B cell (primary cell): ENCODE data around the gene GRAP. TPM values are rescaled to one million over a fixed set of nuclear protein-coding genes. Genes with fewer than 3 reads are reported as not detected.

ENCODE experiments used
- ATAC-seq: fragments of 200-7000 bp; cut with Tn5 transposase; one replicate; pipeline ENCODE4 v1.10.0; 2021; ENCODE audit warnings: low read depth, mild to moderate bottlenecking, moderate number of reproducible peaks, moderate library complexity
- CTCF ChIA-PET: fragments of 350-600 bp; sonication (Branson Sonifier 250); formaldehyde crosslinking; loops from one replicate; lab custom pipeline; 2021; ENCODE audit warnings: antibody characterized with exemption, inconsistent platforms; lab: Charles Lee
- POLR2A ChIA-PET: fragments of 350-600 bp; sonication (Branson Sonifier 250); formaldehyde crosslinking; loops from one replicate; lab custom pipeline; 2021; ENCODE audit warnings: antibody characterized with exemption; lab: Charles Lee
- DNase-seq: peaks from one replicate; pipeline ENCODE4 v3.0.0; 2013
- H2AFZ ChIP-seq: 2 replicates; pipeline ENCODE4 v1.6.1; 2012; ENCODE audit warnings: mild to moderate bottlenecking, low read depth, low read length; ENCODE audit not compliant: insufficient read depth, poor library complexity, severe bottlenecking
- H3K27ac ChIP-seq, 2 donors: 1 replicate in 1 of 2; 2 replicates in 1 of 2; pipeline ENCODE4 v1.5.1; 2012 to 2013; ENCODE audit warnings: low read length in 2 of 2, mild to moderate bottlenecking in 2 of 2, moderate library complexity in 1 of 2
- H3K27me3 ChIP-seq, 4 experiments: fragments of 200-600 bp in 1 of 4; sonication (generic) in 1 of 4; replicated peaks in 1 of 4; 1 replicate in 2 of 4; 2 replicates in 2 of 4; pipeline versions ENCODE4 v1.6.1 to v1.7.0; 2013 to 2016; ENCODE audit warnings: low read length in 3 of 4, mild to moderate bottlenecking in 2 of 4, mixed read lengths in 1 of 4, moderate library complexity in 1 of 4; ENCODE audit not compliant: insufficient read depth in 4 of 4, control insufficient read depth in 3 of 4; ENCODE audit errors: control extremely low read depth in 1 of 4
- H3K36me3 ChIP-seq, 2 experiments: replicated peaks in 1 of 2; 1 replicate in 1 of 2; 2 replicates in 1 of 2; pipeline versions ENCODE4 v1.6.1 to v1.7.1; 2013; ENCODE audit warnings: low read length in 1 of 2; ENCODE audit not compliant: insufficient read depth in 2 of 2, control insufficient read depth in 1 of 2; ENCODE audit errors: control extremely low read depth in 1 of 2, extremely low read depth in 1 of 2
- H3K4me1 ChIP-seq, 2 donors: fragments of 200-600 bp in 1 of 2; sonication (generic) in 1 of 2; 1 replicate in 1 of 2; 2 replicates in 1 of 2; pipeline versions ENCODE4 v1.5.1 to v1.6.1; 2013 to 2017; ENCODE audit warnings: low read length in 2 of 2; ENCODE audit not compliant: control insufficient read depth in 2 of 2, insufficient read depth in 2 of 2
- H3K4me2 ChIP-seq: replicated peaks from 2 replicates; pipeline ENCODE3; 2012; ENCODE audit warnings: mild to moderate bottlenecking, low read depth, low read length; ENCODE audit not compliant: poor library complexity, severe bottlenecking
- H3K4me3 ChIP-seq, 5 experiments: fragments of 200-600 bp in 1 of 5; sonication (generic) in 1 of 5; 1 replicate in 3 of 5; 2 replicates in 2 of 5; pipeline versions ENCODE4 v1.5.1 to v1.7.0; 2011 to 2016; ENCODE audit warnings: low read length in 4 of 5, mild to moderate bottlenecking in 4 of 5, low read depth in 2 of 5, control low read depth in 1 of 5, moderate library complexity in 1 of 5; ENCODE audit not compliant: insufficient read depth in 1 of 5; ENCODE audit errors: control extremely low read depth in 1 of 5, extremely low read depth in 1 of 5
- H3K79me2 ChIP-seq: fragments of 200-600 bp; sonication (generic); one replicate; pipeline ENCODE4 v1.6.0; 2016; ENCODE audit warnings: low read length; ENCODE audit not compliant: control insufficient read depth, insufficient read depth
- H3K9ac ChIP-seq: fragments of 200-600 bp; sonication (generic); 2 replicates; pipeline ENCODE4 v1.6.1; 2017; ENCODE audit warnings: mild to moderate bottlenecking, low read length, moderate library complexity
- H3K9me3 ChIP-seq, 3 donors: one replicate each; pipeline versions ENCODE4 v1.6.1 to v1.7.1; 2013; ENCODE audit warnings: low read length in 2 of 3; ENCODE audit not compliant: control insufficient read depth in 2 of 3, insufficient read depth in 1 of 3; ENCODE audit errors: control extremely low read depth in 1 of 3
- H4K20me1 ChIP-seq: 2 replicates; pipeline ENCODE4 v1.6.0; 2012; ENCODE audit warnings: mild to moderate bottlenecking, low read length; ENCODE audit not compliant: insufficient read depth, control insufficient read depth, poor library complexity, severe bottlenecking
- H3K27ac Mint-ChIP-seq: one replicate; pipeline ENCODE4 v1.8.0; 2021; ENCODE audit warnings: mixed read lengths
- H3K27me3 Mint-ChIP-seq: one replicate; pipeline ENCODE4 v1.8.0; 2021; ENCODE audit warnings: mixed read lengths
- H3K4me1 Mint-ChIP-seq: one replicate; pipeline ENCODE4 v1.8.0; 2021; ENCODE audit warnings: mixed read lengths
- H3K4me3 Mint-ChIP-seq: one replicate; pipeline ENCODE4 v1.8.0; 2021; ENCODE audit warnings: mixed read lengths
- H3K9me3 Mint-ChIP-seq: one replicate; pipeline ENCODE4 v1.8.0; 2022; ENCODE audit warnings: mixed read lengths; ENCODE audit not compliant: insufficient read depth
- EZH2 ChIP-seq: IDR thresholded peaks from 2 replicates; pipeline ENCODE4 v1.6.1; 2012; ENCODE audit warnings: borderline replicate concordance, low read depth, mild to moderate bottlenecking, moderate library complexity, low read length; ENCODE audit not compliant: insufficient read depth, poor library complexity, severe bottlenecking
- WGBS: methylation state at CpG from one replicate; pipeline ENCODE4 v1.1.5; 2013; ENCODE audit warnings: missing lambda C conversion rate; ENCODE audit not compliant: insufficient coverage; 5-methylcytosine and 5-hydroxymethylcytosine counted together
- intact Hi-C: fragments of 100-400 bp; cut with micrococcal nuclease; formaldehyde crosslinking; loops from one replicate; pipeline ENCODE4 v1.10.0; 2022
- polyA plus RNA-seq: library from polyadenylated mRNA; depleted of rRNA; stranded (reverse); fragments of >200 nt; gene quantifications from 2 replicates; pipeline ENCODE4 v1.2.3, GENCODE V29; 2012
- total RNA-seq, 2 donors: library from RNA; stranded (reverse); fragments of 120-200 nt in 1 of 2; gene quantifications; 1 replicate in 1 of 2; 2 replicates in 1 of 2; pipeline versions ENCODE4 v1.2.3 to v1.2.4, GENCODE V29; 2013 to 2022
- TF ChIP-seq, protein P1 (sequence below): fragments of 200-600 bp; IDR thresholded peaks from one replicate; pipeline ENCODE4 v1.8.0; 2022; ENCODE audit warnings: antibody characterized with exemption, mild to moderate bottlenecking

Gene GRAP
- total and polyA plus RNA-seq, 2 donors (not counting 1 experiment from before 2014, with no cell fraction given), result 59.8 to 93.2 TPM

DNA sequence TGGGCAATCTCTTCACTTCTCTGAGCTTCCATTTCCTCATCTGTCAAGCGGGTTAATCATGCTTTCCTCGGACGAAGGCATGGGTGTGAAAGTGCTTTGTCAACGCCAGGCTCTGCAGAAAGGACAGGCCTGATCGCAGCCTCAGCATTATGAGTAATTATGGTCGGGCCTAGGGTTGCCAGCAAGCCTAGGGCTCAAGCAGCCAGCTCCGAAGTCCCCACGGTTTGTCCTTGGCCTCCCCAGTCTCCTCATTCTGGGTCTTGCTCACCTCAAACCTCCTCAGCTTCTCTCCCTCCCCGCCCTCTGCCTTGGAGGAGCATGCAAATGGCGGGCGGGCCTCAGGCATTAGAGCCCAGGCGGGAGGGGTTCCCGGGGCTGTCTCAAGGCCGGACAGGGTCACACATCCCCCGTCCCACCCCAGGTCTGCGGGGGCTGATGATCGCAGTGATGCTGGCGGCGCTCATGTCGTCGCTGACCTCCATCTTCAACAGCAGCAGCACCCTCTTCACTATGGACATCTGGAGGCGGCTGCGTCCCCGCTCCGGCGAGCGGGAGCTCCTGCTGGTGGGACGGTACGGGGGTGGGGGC is 32.0 kb downstream of the GRAP start:
- H3K36me3 ChIP-seq, result no peaks in the 10 kb centered on the region
- H3K9ac ChIP-seq, result no peak overlapping the region
- WGBS, result 96% methylated on average over 21 of the region's 29 CpGs
- Mint-ChIP-seq H3K27ac (no peak overlapping the region), H3K4me3 (no peak overlapping the region), H3K27me3 (no peaks in the 10 kb centered on the region), H3K4me1 (peaks cover 18% of the 10 kb centered on the region), H3K9me3 (no peaks in the 10 kb centered on the region)
- H2AFZ ChIP-seq, result no peak overlapping the region
- CTCF ChIA-PET, result interaction anchor here (0.5 to 1.5 kb wide), 4 partner anchors 10 to 978 kb away, joined by 3 to 5 read pairs (median 4); partner anchors contain the start of gene FAM83G
- DNase-seq (no peak), ATAC-seq (no peak)
- no peak overlapping the region for H3K27ac ChIP-seq
- TF ChIP-seq EZH2, result no peak
- TF ChIP-seq, protein P1, sequence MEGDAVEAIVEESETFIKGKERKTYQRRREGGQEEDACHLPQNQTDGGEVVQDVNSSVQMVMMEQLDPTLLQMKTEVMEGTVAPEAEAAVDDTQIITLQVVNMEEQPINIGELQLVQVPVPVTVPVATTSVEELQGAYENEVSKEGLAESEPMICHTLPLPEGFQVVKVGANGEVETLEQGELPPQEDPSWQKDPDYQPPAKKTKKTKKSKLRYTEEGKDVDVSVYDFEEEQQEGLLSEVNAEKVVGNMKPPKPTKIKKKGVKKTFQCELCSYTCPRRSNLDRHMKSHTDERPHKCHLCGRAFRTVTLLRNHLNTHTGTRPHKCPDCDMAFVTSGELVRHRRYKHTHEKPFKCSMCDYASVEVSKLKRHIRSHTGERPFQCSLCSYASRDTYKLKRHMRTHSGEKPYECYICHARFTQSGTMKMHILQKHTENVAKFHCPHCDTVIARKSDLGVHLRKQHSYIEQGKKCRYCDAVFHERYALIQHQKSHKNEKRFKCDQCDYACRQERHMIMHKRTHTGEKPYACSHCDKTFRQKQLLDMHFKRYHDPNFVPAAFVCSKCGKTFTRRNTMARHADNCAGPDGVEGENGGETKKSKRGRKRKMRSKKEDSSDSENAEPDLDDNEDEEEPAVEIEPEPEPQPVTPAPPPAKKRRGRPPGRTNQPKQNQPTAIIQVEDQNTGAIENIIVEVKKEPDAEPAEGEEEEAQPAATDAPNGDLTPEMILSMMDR, result no peak
- no peaks in the 10 kb centered on the region for H4K20me1 ChIP-seq
- no peak overlapping the region for H3K4me2 ChIP-seq
- H3K4me3 ChIP-seq, result no peak overlapping the region
- intact Hi-C loops, result no loop called here
- no peaks in the 10 kb centered on the region for H3K4me1 ChIP-seq
- POLR2A ChIA-PET, result no interaction called here
- H3K27me3 ChIP-seq, result peaks cover 0 to 5% (median 0%) of the 10 kb centered on the region in 4 experiments
- no peaks in the 10 kb centered on the region for H3K9me3 ChIP-seq
- no peaks in the 10 kb centered on the region for H3K79me2 ChIP-seq

DNA sequence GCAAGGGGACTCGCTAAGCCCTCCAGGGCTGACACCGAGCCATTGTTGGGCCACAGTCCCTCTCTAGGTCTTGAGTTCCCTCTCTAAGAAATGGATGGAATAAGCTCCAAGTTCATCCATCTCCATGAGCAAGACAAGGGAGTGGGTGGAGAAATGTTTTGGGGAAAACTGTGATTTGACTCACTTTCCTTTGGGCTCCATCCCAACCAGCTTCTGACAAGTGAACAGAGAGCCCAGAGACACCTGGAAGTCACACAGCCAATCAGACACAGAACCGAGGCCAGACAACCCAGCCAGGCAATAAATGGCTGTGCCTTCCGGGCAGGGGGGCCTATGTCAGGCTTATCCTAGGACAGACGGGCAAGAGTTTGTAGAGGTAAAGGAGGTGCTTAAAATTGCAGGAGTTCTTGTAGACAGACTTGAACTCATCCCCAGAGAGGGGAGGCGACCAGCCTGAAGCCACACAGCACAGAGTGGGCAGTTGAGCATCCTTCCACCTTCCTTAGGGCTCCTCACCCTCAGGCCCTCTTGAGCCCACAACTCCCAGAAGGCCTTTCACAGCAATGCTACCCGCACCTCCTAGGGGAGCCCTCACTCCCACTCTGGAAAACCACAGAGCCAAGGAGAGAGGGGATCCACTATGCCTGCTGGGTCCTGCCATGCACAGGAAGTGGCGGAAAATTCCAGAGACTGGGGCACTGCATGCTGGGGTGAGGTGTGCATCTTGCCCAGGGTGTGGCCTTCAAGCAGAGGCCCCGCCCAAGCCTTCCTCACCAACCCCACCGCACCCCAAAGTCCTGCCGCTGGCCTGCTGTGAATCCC is 32.7 kb downstream of the GRAP start:
- H2AFZ ChIP-seq, result no peak overlapping the region
- Mint-ChIP-seq H3K27ac (peak overlapping the region; percentile 3), H3K9me3 (no peaks in the 10 kb centered on the region), H3K27me3 (no peaks in the 10 kb centered on the region), H3K4me3 (no peak overlapping the region), H3K4me1 (peaks cover 15% of the 10 kb centered on the region)
- no peaks in the 10 kb centered on the region for H4K20me1 ChIP-seq
- intact Hi-C loops, result no loop called here
- no peak for DNase-seq
- no peaks in the 10 kb centered on the region for H3K4me1 ChIP-seq
- CTCF ChIA-PET, result interaction anchor here (0.5 to 1.5 kb wide), 3 partner anchors 9 to 979 kb away, joined by 3 to 5 read pairs (median 5); partner anchors contain the start of gene FAM83G
- H3K36me3 ChIP-seq, result no peaks in the 10 kb centered on the region
- H3K9me3 ChIP-seq, result no peaks in the 10 kb centered on the region
- H3K4me2 ChIP-seq, result no peak overlapping the region
- no peak for ATAC-seq
- no peaks in the 10 kb centered on the region for H3K79me2 ChIP-seq
- H3K9ac ChIP-seq, result no peak overlapping the region
- H3K4me3 ChIP-seq, result no peak overlapping the region
- WGBS, result 97% methylated on average over 9 of the region's 11 CpGs
- peaks cover 0 to 5% (median 0%) of the 10 kb centered on the region in 4 experiments for H3K27me3 ChIP-seq
- no peak overlapping the region for H3K27ac ChIP-seq
- POLR2A ChIA-PET, result no interaction called here
- no peak for TF ChIP-seq EZH2
- TF ChIP-seq, protein P1, result no peak
